CD4-positive, alpha-beta T cell treated with Interleukin-15 for 1 hour (primary cell): ENCODE data around the gene NIT1.

ENCODE experiments used
- DNase-seq: peaks from one replicate; pipeline ENCODE4 v3.0.0-alpha.2; 2020

Gene NIT1

DNA sequence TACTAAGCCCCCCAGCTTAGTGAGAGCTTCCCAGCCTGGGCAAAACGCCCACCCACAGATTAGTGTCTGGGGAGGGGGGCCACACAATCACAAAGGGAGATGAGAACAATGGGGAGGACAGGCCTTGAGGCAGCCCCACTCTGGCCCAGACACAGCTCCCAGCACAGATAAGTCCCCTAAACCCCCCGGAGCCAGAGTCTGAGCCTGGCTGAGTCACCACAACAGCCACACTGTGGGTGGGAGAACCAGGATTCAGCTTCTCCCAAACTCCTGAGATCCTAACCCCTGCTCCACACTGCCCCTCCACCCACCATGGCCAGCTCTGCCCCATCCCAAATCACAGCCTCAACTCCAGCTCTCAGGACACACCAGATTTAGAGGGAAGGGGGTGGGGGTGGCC is 32.7 kb upstream of the NIT1 start:
- DNase-seq, result no peak

- DNase-seq, result no peak
These were observed 31.4 kb upstream of the NIT1 start for GRCh38 chr1:161086457-161086856.

DNA sequence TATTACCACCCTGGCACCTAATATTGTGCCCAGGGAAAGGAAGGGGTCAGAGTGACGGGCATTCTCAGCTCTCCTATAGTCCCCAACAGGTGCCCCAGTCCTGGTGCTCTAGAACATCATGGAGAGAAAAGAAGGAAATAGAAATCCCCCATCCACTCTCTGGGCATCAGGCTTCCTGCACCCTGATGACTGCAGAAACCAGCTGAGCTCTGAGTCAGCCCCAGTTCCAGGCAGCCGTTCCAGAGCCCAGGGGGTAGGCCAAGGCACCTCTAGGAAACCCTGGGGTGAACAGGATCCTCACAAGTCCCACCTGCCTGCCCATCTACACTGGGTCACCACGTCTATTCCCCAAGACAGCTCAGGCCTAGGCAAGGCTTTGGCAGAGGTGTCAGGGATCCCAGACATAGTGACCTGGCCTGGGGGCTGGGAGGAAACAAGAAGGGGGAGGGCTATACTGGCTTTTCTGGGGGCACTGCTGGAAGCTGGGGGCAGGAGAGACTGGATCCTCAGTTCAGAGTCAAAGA is 29.3 kb upstream of the NIT1 start:
- DNase-seq, result no peak

GRCh38 chr1:161089251-161089924 is 28.5 kb upstream of the NIT1 start, which contains the start of gene NECTIN4:
Gene NECTIN4, minus strand, starts transcription at chr1:161089558. Its CDS starts 262 bp downstream, at chr1:161089296.
- DNase-seq, result no peak

GRCh38 chr1:161089938-161090337 is 28.0 kb upstream of the NIT1 start:
- no peak for DNase-seq

DNA sequence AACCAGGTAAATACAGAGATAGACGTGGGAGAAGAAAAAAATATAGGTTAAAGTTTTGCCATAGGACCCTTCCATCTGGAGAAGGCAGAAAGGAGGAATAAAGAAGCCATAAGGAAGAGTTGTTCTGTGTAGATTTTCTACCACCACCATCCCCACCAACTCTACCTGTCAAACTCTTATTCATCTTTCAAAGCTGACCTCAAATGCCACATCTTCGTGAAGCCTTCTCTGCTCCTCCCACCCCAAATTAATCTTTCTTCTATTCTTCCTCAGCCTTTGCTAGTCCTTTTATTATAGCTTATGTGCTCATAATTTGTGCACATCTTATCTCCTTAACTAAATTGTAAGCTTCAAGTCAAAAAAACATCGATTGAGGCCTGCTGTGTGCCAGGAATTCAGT is 27.3 kb upstream of the NIT1 start:
- DNase-seq, result no peak

DNA sequence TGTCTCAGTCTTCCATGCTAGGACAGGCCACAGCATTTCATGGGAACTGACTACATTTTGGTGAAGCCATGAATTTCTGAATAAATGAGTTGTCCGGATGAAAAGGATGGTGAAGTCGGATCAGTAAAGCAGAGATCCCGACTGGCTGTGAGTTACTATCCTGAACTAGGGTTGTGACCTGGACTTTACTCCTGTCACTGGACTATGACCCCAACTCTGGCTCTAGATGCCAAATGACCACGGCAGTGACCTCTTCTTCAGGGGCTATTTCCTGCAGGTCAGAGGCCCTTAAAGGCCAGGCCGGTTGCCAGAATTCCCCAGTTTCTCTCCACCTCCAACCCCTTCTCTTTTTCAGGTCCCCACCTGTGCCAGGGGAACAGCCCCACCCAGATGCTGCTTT is 26.8 kb upstream of the NIT1 start:
- DNase-seq, result no peak

DNA sequence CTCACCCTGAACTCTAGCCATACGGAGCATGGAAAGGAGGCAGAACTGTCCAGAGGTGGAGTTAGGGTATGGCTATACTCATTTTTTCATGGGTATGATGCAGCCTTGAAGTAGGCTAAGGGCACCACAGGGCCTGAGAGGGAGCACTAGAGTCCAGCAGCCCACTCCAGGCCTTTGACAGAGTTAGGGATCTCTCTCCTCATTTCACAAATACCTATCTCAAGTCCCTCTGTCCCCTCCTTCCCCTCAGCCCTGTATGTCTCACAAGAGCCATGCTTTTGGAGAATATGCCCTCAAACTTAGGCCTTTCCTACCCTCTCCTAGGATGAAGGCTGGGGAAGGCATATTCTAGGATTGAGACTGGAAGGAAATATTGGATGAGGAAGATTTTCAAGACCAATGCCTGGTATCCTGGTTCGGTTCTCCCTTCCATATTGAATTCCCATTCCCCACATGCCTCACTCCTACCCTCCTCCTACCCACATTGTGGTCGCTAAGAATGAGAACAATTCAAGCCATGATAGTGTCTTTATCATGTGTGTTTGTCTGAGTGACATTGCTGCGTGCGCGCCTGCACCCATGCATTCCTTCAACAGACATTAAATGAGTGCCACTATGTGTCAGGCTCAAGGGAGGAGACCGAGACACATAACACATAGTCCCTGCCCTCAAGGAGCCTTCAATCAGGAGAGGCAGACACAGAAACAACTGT is 26.0 kb upstream of the NIT1 start:
- no peak for DNase-seq

GRCh38 chr1:161092621-161093028 is 25.3 kb upstream of the NIT1 start:
- no peak for DNase-seq

GRCh38 chr1:161094481-161094880 is 23.4 kb upstream of the NIT1 start:
- no peak for DNase-seq

DNA sequence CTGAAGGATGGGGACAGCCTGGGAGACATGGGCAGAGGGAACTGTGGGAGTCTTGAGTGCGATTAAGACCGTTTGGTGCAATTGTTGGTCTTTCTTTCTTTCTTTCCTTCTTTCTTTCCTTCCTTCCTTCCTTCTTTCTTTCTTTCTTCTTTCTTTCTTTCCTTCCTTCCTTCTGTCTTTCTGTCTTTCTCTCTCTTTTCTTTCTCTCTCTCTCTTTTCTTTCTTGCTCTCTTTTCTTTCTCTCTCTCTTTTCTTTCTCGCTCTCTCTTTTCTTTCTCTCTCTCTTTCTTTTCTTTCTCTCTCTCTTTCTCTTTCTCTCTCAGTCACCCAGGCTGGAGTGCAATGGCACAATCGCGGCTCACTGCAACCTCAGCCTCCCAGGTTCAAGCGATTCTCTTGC is 22.7 kb upstream of the NIT1 start:
- no peak for DNase-seq

- no peak for DNase-seq
These were observed 21.9 kb upstream of the NIT1 start for GRCh38 chr1:161096015-161096414.

GRCh38 chr1:161096530-161096929 is 21.4 kb upstream of the NIT1 start:
- peak; percentile 29 for DNase-seq

GRCh38 chr1:161098210-161099068 is 19.5 kb upstream of the NIT1 start, which contains the start of gene KLHDC9:
Gene KLHDC9, plus strand, starts transcription at chr1:161098361. Its CDS starts 175 bp downstream, at chr1:161098536.
- peak; percentile 79 for DNase-seq

DNA sequence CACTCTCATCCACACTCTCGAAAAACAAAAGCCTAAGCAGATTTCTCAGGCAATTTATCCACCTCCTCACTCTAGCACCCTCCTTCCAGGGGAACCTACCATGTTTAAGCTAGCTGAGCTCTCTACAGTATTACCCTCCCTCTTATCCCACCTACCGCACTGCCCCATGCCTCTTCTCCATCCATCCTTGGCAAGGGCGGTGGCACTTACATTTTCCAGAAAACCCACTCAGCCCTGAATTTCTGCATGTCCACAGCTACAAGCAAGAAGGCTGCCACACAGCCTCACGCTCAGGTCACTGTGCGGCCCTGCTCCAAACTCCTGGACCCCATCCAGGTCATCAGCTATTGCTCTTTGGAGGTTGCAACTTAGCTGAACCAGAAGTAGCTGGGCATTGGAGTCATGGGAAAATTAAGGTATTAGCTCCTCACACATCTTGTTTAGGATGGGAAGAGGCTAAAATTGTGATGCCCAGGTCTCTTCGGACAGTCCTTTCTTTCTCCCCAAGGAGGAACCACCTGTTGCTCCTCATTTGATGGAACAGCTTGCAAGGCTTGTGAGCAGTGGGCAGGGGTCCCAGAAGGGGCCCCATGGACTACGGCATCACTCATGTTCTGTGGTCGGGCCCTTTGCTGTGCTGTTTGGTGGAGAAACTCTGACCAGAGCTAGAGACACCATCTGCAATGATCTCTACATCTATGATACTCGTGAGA is 18.7 kb upstream of the NIT1 start:
- DNase-seq, result no peak

GRCh38 chr1:161100556-161100955 is 17.3 kb upstream of the NIT1 start:
- DNase-seq, result no peak

GRCh38 chr1:161106431-161106830 is 11.5 kb upstream of the NIT1 start:
- DNase-seq, result no peak

GRCh38 chr1:161111117-161111516 is 6.8 kb upstream of the NIT1 start:
- DNase-seq, result no peak

- DNase-seq, result no peak
These were observed 6.4 kb upstream of the NIT1 start for GRCh38 chr1:161111527-161111926.

DNA sequence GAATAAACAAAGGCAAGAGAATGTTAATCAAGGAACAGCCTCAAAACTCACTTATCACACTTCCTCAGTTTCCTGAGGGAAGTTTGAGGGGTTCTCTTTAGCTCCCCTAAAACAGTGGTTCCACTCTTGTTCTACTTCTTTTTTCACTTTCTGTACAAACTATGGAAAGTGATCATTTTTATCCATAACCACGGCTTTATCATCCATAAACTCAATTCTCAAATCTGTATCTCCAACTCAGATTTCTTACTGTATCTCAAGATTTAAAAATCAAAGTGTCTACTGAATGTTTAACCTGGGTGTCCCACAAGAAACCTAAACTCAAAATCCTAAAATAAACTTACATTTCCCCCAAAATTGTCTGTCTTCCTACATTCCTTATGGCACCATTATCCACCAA is 4.0 kb upstream of the NIT1 start:
- no peak for DNase-seq

- DNase-seq, result no peak
These were observed 3.3 kb upstream of the NIT1 start for GRCh38 chr1:161114556-161114955.

GRCh38 chr1:161115132-161115711 is 2.7 kb upstream of the NIT1 start:
- DNase-seq, result no peak
